GM10266 (cell line): ENCODE data around the gene FAF1.

Experiments used
- DNase-seq: peaks from one replicate; pipeline ENCODE4 v3.0.0; 2012; ENCODE audit errors: extremely low spot score
- CTCF ChIP-seq: IDR thresholded peaks from 2 replicates; pipeline ENCODE4 v1.5.1; 2012; ENCODE audit warnings: mild to moderate bottlenecking, low read depth; ENCODE audit not compliant: control insufficient read depth, insufficient read depth; ENCODE audit errors: missing control alignments

The FAF1 gene

GRCh38 chr1:50707824-50708223, 252.2 kb downstream of the FAF1 start:
- no peak for DNase-seq
- TF ChIP-seq CTCF: no peak

GRCh38 chr1:50705699-50706098, 254.4 kb downstream of the FAF1 start:
- no peak for DNase-seq
- TF ChIP-seq CTCF: no peak

- no peak for DNase-seq
- TF ChIP-seq CTCF: no peak
These were observed 255.0 kb downstream of the FAF1 start for GRCh38 chr1:50705041-50705440.

GRCh38 chr1:50704126-50704525, 255.9 kb downstream of the FAF1 start:
- TF ChIP-seq CTCF: peak; percentile 65
- DNase-seq: peak; percentile 34

- no peak for TF ChIP-seq CTCF
- DNase-seq: no peak
These were observed 256.8 kb downstream of the FAF1 start for GRCh38 chr1:50703240-50703639.

GRCh38 chr1:50702395-50702794, 257.7 kb downstream of the FAF1 start:
- DNase-seq: no peak
- TF ChIP-seq CTCF: no peak

GRCh38 chr1:50701706-50702317, 258.3 kb downstream of the FAF1 start:
- no peak for TF ChIP-seq CTCF

More at GRCh38 chr1:50701706-50702317, 258.3 kb downstream of the FAF1 start:
- no peak for DNase-seq
